Mesenteric fat pad (tissue), 1 donor: Measurements from ENCODE around the gene RICTOR. TPM values are rescaled to one million over a fixed set of nuclear protein-coding genes. Genes with fewer than 3 reads are reported as not detected.

Experiments
- DNase-seq: peaks from one replicate; pipeline ENCODE4 v3.0.0-alpha.2; 2020; ENCODE audit warnings: low spot score
- long read RNA-seq: library from polyadenylated mRNA; unstranded; transcript quantifications from one replicate; pipeline ENCODE4 v2.0.0, GENCODE V29; 2020
- total RNA-seq: library from RNA; stranded (reverse); fragmentation: NEBNext Ultra II Directional; extraction: Animal tissue kit (Norgen Biotek cat#: 25700); gene quantifications from one replicate; pipeline ENCODE4 v1.2.1, GENCODE V29; 2021
- donor health status: DM: yes; HTN: yes; CAD: no.

RICTOR gene, protein sequence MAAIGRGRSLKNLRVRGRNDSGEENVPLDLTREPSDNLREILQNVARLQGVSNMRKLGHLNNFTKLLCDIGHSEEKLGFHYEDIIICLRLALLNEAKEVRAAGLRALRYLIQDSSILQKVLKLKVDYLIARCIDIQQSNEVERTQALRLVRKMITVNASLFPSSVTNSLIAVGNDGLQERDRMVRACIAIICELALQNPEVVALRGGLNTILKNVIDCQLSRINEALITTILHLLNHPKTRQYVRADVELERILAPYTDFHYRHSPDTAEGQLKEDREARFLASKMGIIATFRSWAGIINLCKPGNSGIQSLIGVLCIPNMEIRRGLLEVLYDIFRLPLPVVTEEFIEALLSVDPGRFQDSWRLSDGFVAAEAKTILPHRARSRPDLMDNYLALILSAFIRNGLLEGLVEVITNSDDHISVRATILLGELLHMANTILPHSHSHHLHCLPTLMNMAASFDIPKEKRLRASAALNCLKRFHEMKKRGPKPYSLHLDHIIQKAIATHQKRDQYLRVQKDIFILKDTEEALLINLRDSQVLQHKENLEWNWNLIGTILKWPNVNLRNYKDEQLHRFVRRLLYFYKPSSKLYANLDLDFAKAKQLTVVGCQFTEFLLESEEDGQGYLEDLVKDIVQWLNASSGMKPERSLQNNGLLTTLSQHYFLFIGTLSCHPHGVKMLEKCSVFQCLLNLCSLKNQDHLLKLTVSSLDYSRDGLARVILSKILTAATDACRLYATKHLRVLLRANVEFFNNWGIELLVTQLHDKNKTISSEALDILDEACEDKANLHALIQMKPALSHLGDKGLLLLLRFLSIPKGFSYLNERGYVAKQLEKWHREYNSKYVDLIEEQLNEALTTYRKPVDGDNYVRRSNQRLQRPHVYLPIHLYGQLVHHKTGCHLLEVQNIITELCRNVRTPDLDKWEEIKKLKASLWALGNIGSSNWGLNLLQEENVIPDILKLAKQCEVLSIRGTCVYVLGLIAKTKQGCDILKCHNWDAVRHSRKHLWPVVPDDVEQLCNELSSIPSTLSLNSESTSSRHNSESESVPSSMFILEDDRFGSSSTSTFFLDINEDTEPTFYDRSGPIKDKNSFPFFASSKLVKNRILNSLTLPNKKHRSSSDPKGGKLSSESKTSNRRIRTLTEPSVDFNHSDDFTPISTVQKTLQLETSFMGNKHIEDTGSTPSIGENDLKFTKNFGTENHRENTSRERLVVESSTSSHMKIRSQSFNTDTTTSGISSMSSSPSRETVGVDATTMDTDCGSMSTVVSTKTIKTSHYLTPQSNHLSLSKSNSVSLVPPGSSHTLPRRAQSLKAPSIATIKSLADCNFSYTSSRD (N-terminal part only)
- 27.1 TPM for total RNA-seq
- long read RNA-seq, partial matches to known transcripts = 2 of 12 reads
- long read RNA-seq, other reads (novel, unspliced or antisense) = 8 of 12 reads

DNA sequence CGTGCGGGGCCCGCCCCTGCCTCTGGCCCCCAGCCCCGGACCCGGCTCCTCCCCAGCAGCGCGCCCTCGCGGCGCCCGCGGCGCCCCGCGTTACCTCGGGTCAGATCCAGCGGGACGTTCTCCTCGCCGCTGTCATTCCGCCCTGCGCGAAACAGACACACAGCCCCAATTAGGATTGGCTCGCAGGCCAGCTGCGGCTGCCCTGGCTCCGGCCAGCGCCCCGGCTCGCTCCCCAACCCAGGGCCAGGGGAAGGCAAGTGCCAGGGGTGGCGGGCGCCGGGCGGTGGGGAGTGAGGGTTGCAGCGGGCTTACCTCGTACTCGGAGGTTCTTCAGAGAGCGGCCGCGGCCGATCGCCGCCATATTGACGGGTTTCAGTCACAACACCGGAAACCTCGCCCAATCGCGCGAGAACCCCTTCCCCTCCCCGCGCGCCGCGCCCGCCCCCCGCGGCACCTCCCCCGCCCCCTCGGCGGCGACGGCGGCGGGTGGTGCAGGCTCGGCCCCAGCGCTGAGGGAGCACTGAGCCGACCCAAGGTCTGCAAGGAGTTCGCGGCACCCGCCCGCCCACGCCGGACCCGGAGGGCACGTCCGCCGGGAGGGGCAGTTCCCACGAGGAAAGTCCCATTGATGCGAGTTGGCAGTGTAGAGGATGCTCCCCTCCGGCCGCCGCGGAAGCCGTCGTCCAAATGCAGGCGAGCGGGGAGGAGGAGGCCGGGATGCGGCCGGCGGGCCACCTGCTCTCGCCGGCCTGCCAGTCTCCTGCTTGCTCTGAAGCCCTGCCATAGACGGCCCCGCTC lies at the start of gene RICTOR:
Gene RICTOR, minus strand, starts transcription at position 383 of the 798 bp plus-strand sequence. Its CDS starts 22 bp downstream, at position 361.
- DNase-seq = peak; percentile 96

DNA sequence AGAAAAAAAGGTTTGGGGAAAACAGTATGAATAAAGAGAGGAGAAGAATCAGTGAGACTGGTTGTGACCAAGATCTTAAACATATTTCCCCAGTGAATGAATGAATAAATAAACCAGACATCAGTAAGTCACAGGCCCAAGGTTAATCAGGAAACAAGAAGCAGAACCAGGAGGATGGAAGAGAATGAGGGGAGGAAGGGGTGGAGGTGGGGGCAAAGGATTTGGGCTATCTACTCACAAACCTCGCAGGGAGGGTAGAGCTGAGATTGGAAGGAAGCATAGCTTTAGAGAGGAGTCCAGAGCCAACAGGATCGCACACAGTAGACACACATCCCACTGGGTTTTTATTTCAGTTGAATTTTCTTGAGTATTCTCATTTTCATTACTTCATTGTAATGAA lies 47.7 kb upstream of the RICTOR start:
- no peak for DNase-seq

- DNase-seq = no peak
Measured at GRCh38 chr5:39121315-39121714, 47.1 kb upstream of the RICTOR start.

DNA sequence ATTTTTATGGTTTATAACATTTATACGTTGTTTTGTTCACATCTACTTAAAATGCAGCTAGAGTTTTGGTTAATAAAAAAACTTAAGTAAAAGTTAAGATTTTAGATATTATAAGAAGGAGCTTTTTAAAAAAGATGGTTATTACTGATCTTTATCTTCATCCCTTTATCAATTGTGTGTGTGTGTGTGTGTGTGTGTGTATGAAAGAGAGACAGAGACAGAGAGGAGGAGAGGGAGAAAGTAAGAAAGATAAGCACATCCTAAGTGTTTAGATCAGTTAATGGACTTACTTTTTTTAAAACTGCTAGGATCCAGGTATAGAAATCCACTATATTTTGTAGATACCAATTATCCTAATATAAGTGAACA lies 45.8 kb upstream of the RICTOR start:
- no peak for DNase-seq

DNA sequence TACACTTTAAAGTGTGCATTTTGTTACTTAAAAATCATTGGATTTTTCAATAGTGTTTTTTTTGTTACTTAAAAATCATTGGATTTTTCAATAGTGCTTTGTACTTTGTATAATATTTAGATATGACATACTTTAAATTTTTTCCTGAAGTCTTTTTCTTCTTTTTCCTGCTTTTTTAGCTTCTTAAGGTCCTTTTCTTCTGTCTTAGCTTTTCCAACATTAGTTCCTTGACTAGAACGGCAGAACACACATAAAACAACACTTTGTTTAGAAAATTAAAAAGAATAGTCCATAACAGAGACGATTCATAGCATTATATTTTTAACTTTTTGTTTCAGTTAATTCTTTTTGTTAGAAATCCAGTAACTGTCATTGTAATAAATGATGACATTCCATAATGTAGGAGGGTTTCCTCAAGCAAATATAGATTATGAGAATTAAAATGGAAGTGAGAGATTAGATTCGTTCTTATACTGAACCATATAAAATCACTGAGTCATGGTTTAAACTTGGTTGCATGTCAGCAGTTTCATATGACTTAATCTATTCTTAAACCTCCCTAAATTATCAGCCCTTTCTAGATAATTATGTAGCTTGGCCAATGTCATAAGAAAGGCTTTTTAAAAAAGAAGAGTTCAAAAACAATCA lies 45.3 kb upstream of the RICTOR start:
- DNase-seq = no peak

DNA sequence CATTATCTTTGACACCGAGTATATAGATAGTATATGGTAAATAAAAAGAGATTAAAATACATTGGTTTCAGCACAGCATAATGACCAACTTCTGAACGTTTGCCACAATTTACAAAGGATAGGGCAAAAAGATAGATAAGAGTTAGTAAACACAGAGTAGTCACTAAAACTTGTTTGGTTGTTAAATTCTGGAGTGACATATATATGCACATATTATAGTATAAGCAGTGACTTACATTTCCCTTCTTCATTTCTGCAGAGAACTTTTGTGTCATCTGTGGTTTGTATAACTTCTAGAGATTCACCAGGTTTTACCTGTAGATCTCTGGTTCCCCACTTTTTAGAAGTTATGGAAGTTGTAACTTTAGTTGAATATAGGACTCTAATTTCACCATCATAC lies 44.4 kb upstream of the RICTOR start:
- no peak for DNase-seq

DNA sequence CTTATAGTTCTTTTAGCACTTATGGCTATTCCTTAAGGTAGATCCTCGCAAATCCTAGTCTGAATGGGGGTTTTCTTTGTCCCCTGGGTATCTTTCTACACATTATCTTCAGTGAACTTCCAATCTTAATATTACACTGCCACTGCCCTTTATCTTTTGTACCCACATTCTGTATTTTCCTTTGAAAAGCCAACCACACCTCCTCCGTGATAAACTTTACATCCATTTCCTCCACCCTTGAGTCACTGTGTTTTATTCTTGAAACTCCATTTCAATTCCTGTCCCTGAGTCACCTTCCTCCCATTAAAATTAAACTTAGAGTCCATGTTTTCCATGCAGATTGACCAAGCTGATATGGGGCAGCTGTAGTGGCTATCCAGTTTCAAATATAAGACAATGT lies 43.2 kb upstream of the RICTOR start:
- no peak for DNase-seq

GRCh38 chr5:39116344-39117170 lies 42.4 kb upstream of the RICTOR start:
- DNase-seq = no peak

DNA sequence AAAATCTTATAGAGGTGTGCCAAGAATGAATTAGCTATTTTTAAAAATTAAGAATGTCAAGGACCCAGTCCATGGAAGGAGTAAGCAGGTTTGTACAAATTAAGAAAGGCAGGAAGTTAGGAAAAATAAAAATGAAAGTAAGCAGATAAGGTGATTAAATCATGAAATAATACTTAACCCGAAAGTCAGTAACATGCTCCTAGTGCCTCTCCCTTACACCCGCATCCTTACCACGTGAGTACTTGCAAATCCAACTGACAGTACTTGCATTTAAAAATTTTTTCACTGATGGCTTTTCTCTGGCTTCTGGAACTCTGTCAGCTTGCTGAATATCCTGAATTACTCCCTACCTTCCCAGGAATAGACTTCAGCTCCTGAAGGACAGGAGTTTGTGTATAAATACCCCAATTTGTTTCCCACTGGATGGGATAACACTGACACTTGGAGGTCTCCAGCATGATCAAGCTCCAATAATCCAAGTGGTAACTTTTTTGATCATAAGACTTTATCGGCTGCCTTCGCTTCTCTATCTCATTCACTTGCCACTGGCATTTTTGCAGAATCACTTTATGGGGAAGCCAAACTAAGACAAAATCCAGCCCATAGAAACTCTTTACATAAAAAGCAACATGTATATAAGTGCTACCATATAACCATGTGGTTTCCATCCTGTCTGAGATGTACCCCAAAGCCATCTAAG lies 41.6 kb upstream of the RICTOR start:
- no peak for DNase-seq

GRCh38 chr5:39114155-39114554 lies 40.0 kb upstream of the RICTOR start:
- no peak for DNase-seq

DNA sequence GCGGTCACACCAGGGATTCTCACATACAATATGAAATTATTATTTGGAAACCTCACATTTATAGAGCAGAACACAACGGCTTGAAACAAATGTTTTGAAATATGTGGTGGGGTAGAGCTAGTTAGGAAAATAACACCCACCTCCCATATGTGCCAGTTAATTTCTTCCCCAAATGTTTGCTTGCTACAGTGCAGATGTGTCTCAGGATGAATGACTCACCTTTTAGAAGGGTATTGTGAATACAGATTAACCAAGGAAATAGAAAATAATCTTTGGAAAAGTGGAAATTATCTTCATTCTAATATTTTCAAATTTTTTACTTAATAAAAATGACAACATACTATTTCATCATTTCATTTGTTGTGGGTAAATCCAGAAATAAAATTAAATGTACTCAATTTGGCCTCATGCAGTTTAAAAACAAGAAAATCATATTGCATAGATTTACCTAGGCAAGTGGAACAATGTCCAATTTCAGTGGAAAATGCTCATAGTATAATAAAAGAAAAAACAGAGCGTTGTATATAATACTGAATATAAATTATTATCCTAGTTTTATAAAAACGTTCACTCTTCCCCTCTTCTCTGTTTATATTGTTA lies 39.3 kb upstream of the RICTOR start:
- DNase-seq = no peak

GRCh38 chr5:39109606-39110005 lies 35.4 kb upstream of the RICTOR start:
- no peak for DNase-seq

- no peak for DNase-seq
Measured at GRCh38 chr5:39108987-39109386, 34.8 kb upstream of the RICTOR start.

- DNase-seq = no peak
Measured at GRCh38 chr5:39107350-39107749, 33.2 kb upstream of the RICTOR start.

GRCh38 chr5:39106322-39106721 lies 32.1 kb upstream of the RICTOR start:
- no peak for DNase-seq

DNA sequence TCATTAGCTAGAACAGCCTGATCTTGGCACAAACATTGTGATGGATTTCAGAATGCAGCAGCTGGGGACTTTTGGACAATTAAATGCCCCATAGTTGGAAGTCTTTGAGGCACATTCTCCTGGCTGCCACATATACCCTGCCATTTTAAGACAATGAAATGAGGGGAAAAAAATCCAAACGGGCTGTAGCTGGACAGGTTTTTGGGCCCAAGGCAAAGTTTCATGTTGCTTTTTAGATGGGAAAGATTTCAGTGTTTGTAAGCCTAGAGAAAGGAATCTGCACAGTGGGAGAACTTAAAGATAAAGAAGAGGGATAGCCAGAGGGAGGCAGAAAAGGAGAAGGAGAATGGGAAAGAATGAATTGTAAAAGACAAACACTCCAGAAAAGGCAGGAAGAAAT lies 30.0 kb upstream of the RICTOR start:
- no peak for DNase-seq

DNA sequence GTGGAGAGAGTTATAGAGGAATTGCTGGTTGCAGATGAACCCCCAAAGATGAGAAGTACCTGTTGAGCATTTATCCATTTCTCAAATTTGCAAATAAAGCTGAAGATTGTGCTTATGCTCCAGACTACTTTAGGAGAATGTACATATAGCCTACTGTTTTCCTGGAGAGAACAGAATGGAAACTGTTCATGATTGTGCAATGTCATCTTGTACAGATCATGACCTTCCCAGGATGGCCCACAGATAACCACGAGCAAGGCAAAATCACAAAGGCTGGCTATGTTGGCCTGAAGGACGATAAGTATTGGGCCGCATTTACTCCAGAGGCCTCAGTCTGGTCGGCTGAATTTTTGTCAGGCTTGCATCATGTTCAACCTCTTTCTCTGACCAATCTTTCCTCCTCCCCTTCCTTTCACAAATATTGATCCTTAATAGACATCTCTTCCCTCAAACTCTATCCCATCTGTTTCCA lies 28.5 kb upstream of the RICTOR start:
- no peak for DNase-seq

- no peak for DNase-seq
Measured at GRCh38 chr5:39100851-39101396, 26.7 kb upstream of the RICTOR start.
